Ovary (tissue), 3 donors: ENCODE results near the gene LAMTOR1.

Experiments
- CTCF ChIP-seq, 3 donors: fragments of 450-650 bp in 2 of 3; fragments of 200-600 bp in 1 of 3; IDR thresholded peaks; one replicate each; pipeline versions ENCODE4 v1.5.1 to v1.8.0; 2016 to 2022; ENCODE audit warnings: antibody characterized with exemption in 3 of 3, mild to moderate bottlenecking in 1 of 3
- POLR2A ChIP-seq: fragments of 450-650 bp; IDR thresholded peaks from one replicate; pipeline ENCODE4 v1.6.1; 2017; ENCODE audit warnings: antibody characterized with exemption, mild to moderate bottlenecking, moderate library complexity
- donor health status: DM: no; HTN: no; CAD: no.

GRCh38 chr11:72146625-72147024, 43.5 kb upstream of the LAMTOR1 start:
- TF ChIP-seq CTCF (IDR thresholded peaks at IDR 0.05) = no peak
- no peak for TF ChIP-seq POLR2A
